Measurements from ENCODE around the gene TMC2.
A peak's percentile ranks its signal among the peaks of the same experiment; 100 is the strongest.
"Not testable (repeated sequence)": the region's sequence is repeated elsewhere in the genome, so short reads cannot be mapped to it uniquely, and the experiment has no call there.

The TMC2 gene

GRCh38 chr20:2657241-2657640, 120.9 kb downstream of the TMC2 start:
- DNase-seq (ENCODE audit: low read depth, low spot score) = no peak
- no peak overlapping the region for H3K27ac ChIP-seq

DNA sequence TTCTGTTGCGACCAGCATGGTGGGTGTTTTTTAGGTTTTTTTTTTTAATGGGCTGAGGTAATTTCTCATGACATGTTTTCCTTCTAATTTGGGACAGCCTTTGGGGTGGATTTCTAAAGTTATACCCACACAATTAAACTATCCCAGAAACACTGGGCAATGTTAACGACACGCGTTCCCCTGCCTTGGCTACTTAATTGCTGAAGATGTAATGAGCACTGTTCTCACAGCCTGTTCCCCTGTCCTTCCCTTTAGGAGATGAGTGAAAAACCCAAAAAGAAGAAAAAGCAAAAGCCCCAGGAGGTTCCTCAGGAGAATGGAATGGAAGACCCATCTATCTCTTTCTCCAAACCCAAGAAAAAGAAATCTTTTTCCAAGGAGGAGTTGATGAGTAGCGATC, 121.3 kb downstream of the TMC2 start:
- H3K27ac ChIP-seq = no peak overlapping the region
- no peak for DNase-seq (ENCODE audit: low read depth, low spot score)

DNA sequence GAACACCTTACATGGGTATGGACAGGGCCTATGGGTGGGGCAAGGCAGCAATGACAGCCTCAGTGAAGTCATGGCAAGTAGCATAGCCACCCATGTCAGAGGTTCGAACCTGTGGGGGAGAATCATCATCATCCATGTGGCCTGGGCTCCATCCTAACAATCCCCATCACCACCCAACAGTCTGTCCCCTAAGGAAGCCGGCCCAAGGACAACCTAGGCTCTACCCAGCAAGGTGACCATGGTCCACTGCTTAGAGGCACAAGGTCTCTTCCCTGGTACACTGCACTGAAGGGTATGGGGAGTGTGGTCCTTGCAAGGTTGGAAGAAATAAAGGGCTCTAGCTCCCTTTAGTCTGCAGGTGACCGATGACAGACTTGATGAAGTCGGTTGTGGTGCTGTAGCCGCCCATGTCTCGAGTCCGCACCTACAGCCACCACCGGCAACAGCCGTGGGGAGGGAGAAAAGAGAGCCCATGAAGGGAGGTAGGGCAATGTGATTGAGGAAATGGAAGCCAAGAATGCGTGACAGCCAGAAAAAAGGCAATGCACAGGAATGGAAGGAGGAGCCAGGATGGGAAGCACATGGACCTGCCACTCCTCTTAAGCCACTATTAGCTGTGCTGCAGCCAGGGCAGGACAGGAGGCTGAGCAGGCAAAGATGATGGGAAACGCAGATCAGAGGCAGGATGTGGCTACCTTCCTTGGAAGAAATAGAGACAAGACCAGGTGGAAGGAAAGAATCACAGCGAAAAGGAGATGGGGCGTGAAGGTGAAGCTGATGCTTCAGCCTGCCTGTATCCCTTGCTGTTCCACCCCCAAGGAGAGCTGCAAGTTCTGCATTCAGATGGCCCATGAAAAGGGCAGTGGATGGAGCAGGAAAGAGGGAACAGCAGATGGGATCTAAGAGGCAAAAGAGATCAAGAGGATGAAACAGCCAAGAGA, 122.3 kb downstream of the TMC2 start:
- no peak overlapping the region for H3K27ac ChIP-seq
- no peak for DNase-seq (ENCODE audit: low read depth, low spot score)

GRCh38 chr20:2659547-2659946, 123.2 kb downstream of the TMC2 start:
- DNase-seq (ENCODE audit: low read depth, low spot score) = no peak
- H3K27ac ChIP-seq = no peak overlapping the region

GRCh38 chr20:2663364-2663886, 127.1 kb downstream of the TMC2 start:
- no peak for DNase-seq (ENCODE audit: low read depth, low spot score)
- H3K27ac ChIP-seq = peak overlapping the region; percentile 84

DNA sequence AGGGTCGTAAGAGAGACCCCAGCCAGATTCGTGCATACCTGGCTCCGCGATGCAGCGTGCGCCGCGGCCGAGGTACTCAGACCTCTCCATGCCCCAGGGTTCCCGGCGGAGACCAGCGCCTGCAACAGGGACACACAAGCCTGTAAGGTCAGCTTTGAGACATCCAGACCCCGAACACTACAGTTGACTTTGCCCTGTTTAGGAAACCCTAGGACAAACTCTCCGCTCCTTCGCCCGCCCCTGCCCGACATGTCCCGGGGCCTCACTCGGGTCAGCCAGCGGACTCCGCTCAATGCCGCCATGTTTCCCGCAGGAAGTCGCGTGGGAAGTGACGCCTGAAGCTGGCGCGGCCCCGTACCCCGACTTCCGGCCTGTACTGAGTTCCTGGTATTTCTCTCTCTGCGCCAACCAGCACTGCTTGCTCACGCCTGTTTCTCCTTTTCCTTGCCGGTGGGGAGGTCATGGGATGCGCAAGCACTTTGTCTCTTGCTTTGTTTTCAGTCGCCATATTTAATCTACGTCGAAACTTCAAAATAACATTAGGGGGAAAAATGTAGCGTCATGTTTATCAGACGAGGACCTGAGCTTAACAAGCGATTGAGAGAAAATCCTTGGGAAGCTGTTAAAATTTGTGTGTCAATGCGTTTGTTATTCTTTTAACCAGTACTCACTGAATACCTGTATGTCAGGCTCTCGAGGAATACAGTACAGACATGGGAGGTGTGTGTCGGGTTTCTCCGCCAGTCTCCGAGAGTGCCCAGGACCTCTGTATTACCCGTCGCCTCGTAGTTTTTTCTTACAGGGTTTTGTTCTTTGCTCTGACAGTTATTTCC, 127.7 kb downstream of the TMC2 start, which contains the start of gene IDH3B:
Gene IDH3B, minus strand, starts transcription at position 330 of the 833 bp plus-strand sequence. Its CDS starts 28 bp downstream, at position 302.
- peak; percentile 73 for DNase-seq (ENCODE audit: low read depth, low spot score)
- peak within 1 kb of the TSS; percentile 84 for H3K27ac ChIP-seq

GRCh38 chr20:2671977-2672376, 135.6 kb downstream of the TMC2 start:
- DNase-seq (ENCODE audit: low read depth, low spot score) = no peak
- no peak overlapping the region for H3K27ac ChIP-seq

DNA sequence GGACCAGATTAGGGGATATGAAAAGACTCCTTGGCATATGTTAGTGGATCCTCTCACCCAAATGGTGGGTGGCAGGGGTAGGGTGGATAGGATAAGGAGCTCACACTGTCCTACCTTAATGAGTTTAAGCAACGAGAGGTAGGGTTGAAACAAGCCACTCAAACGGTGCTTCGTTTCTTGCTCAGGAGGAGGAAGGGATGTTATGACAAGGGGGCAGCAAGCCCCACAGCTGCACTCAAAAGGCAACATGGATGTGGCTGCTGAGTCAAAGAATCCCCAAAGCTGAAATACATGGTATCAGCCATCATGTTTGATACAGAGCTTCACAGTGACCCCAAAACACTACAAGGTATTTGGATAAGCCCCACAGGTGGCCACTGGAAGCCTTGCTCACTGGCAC, 136.1 kb downstream of the TMC2 start:
- no peak overlapping the region for H3K27ac ChIP-seq
- DNase-seq (ENCODE audit: low read depth, low spot score) = no peak

DNA sequence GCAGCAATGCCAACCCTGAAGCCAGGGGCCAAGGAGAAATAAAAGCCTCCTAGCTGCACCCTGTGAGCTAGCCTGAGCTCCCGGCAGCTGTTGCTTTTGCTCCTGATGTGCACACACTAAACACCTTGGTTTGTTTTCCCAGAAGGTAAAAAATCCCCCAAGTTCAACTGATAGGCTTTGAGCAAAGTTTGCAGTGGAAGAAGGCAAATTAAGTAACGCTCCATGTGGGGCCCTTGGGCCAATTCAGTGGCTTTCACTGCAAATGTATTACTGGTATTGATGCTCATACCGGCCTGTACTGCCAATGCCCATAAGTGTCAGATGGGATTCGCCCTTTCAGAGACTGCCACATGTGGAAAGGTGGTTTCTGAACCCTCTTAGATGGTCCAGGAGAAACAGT, 137.1 kb downstream of the TMC2 start:
- no peak for DNase-seq (ENCODE audit: low read depth, low spot score)
- no peak overlapping the region for H3K27ac ChIP-seq

DNA sequence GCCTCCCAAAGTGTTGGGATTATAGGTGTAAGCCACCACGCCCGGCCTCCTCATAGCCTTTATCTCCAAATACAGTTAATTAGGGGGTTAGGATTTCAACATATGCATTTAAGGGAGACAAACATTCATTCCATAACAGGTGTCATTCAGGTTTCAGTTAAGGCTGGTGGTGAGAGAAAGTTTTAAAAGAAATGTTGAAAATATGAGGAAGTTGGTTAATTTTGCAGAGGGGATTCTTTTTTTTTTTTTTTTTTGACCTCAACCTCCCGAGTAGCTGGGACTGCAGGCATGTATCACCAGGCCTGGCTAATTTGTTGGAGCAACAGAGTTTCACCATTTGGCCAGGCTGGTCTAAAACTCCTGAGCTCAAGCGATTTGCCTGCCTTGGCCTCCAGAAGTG, 143.7 kb downstream of the TMC2 start:
- no peak overlapping the region for H3K27ac ChIP-seq
- DNase-seq (ENCODE audit: low read depth, low spot score) = no peak

- DNase-seq (ENCODE audit: low read depth, low spot score) = not testable (repeated sequence)
These were observed 145.7 kb downstream of the TMC2 start for GRCh38 chr20:2682040-2682439.

DNA sequence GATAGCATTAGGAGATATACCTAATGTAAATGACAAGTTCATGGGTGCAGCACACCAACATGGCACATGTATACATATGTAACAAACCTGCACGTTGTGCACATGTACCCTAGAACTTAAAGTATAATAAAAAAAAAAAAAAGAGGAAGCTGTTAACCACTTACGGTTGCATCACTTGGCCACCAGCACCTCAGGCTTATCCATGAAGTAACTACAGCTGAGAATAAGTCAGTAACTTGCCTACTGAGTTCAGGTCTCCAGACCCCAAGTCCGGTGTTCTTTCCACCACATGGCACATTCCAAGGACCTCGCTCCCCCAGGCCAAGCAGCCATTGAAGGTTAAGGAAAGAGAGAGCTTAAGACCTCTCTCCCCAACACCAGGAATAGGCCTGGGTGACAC, 148.4 kb downstream of the TMC2 start:
- not testable (repeated sequence) for DNase-seq (ENCODE audit: low read depth, low spot score); H3K27ac ChIP-seq

More at GRCh38 chr20:2682040-2682439, 145.7 kb downstream of the TMC2 start:
- H3K27ac ChIP-seq = not testable (repeated sequence)

GRCh38 chr20:2687514-2687913, 151.1 kb downstream of the TMC2 start:
- no peak overlapping the region for H3K27ac ChIP-seq
- DNase-seq (ENCODE audit: low read depth, low spot score) = no peak

GRCh38 chr20:2688041-2688591, 151.7 kb downstream of the TMC2 start:
- no peak overlapping the region for H3K27ac ChIP-seq
- DNase-seq (ENCODE audit: low read depth, low spot score) = no peak

DNA sequence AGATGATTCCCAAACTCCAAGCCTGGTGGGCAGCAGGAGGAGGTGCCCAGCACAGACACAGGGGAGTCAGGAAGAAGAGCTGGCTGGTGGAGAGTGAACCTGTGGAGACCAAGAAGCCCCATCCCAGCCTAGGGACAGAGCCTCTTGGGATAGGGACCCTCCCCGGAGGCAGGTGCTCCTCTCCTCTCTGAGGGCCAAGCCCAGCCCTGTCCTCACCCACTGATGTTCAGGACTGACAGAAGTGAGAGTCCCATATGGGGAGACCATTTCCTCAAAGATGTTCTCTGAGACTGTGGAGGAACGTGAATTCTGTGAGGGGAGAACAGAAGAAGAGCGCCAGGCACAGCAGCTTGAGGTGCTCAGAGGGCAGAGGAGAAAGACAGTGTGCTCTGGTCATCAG, 153.8 kb downstream of the TMC2 start:
- no peak overlapping the region for H3K27ac ChIP-seq
- DNase-seq (ENCODE audit: low read depth, low spot score) = no peak

GRCh38 chr20:2690718-2691117, 154.3 kb downstream of the TMC2 start:
- no peak for DNase-seq (ENCODE audit: low read depth, low spot score)
- no peak overlapping the region for H3K27ac ChIP-seq

DNA sequence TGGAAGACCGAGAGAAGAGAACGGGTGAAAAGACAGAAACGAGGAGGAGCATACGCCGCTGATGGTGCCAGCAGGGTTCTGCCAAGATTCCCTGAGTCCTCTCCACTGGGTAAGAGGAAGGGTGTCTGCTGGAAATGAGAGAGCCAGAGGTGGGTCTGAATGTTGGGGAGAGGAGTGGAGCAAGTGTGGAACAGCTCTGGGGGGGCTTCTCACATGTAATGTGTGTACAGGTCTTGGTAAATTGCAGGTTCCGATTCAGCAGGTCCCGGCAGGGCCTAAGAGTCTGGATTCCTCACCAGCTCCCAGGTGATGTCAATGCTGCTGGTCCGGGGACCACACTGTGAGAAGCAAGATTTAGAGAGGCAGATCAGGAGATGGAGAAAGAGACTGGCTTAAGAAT, 154.8 kb downstream of the TMC2 start:
- no peak for DNase-seq (ENCODE audit: low read depth, low spot score)

More for the DNA sequence above, 154.8 kb downstream of the TMC2 start:
- H3K27ac ChIP-seq = no peak overlapping the region

All from epithelial cell of prostate (primary cell).